OCI-LY3 (cell line): ENCODE results near the gene ITSN2.

Source experiments
- H2AFZ ChIP-seq: fragments of 200-600, 300-600 bp; shearing (Covaris generic); 2 replicates; pipeline ENCODE4 v1.6.0; 2014; ENCODE audit warnings: antibody characterized with exemption, low read depth, low read length
- H3K27ac ChIP-seq: fragments of 200-600, 300-600 bp; sonication (generic); 2 replicates; pipeline ENCODE4 v1.5.1; 2014; ENCODE audit warnings: mild to moderate bottlenecking, low read length, moderate library complexity, mixed read lengths
- H3K27me3 ChIP-seq: fragments of 200-600, 300-600 bp; sonication (generic); 2 replicates; pipeline ENCODE4 v1.6.1; 2014; ENCODE audit warnings: low read depth, low read length, mixed read lengths
- H3K36me3 ChIP-seq: fragments of 200-600, 300-600 bp; sonication (generic); replicated peaks from 2 replicates; pipeline ENCODE3; 2014; ENCODE audit warnings: low read depth, low read length, mixed read lengths
- H3K4me1 ChIP-seq: fragments of 300-600, 200-600 bp; sonication (generic); 2 replicates; pipeline ENCODE4 v1.6.1; 2014; ENCODE audit warnings: low read length, mixed read lengths
- H3K4me2 ChIP-seq: fragments of 200-600, 300-600 bp; sonication (generic); 2 replicates; pipeline ENCODE4 v1.6.1; 2014; ENCODE audit warnings: low read length, mixed read lengths
- H3K4me3 ChIP-seq: fragments of 300-600, 200-600 bp; sonication (generic); 2 replicates; pipeline ENCODE4 v1.5.1; 2014; ENCODE audit warnings: antibody characterized with exemption, mild to moderate bottlenecking, low read length, moderate library complexity
- H3K79me2 ChIP-seq: fragments of 300-600, 200-600 bp; shearing (Covaris generic); 2 replicates; pipeline ENCODE4 v1.6.1; 2014; ENCODE audit warnings: mild to moderate bottlenecking, low read length, mixed read lengths
- H3K9ac ChIP-seq: fragments of 300-600, 200-600 bp; shearing (Covaris generic); 2 replicates; pipeline ENCODE4 v1.6.0; 2014; ENCODE audit warnings: mild to moderate bottlenecking, low read length, moderate library complexity
- H3K9me3 ChIP-seq: fragments of 200-600, 300-600 bp; shearing (Covaris generic); 2 replicates; pipeline ENCODE4 v1.6.1; 2014; ENCODE audit warnings: low read length, mixed read lengths; ENCODE audit not compliant: insufficient read depth
- H4K20me1 ChIP-seq: fragments of 200-600, 300-600 bp; sonication (generic); 2 replicates; pipeline ENCODE4 v1.6.1; 2016; ENCODE audit warnings: low read length, mixed read lengths; ENCODE audit not compliant: insufficient read depth
- CTCF ChIP-seq: fragments of 200-600, 300-600 bp; sonication (generic); IDR thresholded peaks from 2 replicates; pipeline ENCODE4 v1.5.1; 2014; ENCODE audit warnings: antibody characterized with exemption, low read length, low read depth
- EZH2phosphoT487 ChIP-seq: fragments of 200-600 bp; shearing (Covaris generic); IDR thresholded peaks from 2 replicates; pipeline ENCODE4 v1.6.1; 2018; ENCODE audit warnings: antibody characterized with exemption, mixed run types, low read depth

The ITSN2 gene

GRCh38 chr2:24280645-24281044, 79.7 kb downstream of the ITSN2 start:
- no peak overlapping the region for H3K4me2 ChIP-seq
- no peak overlapping the region for H2AFZ ChIP-seq
- H3K36me3 ChIP-seq = peaks cover 5% of the 10 kb centered on the region
- peaks cover 17% of the 10 kb centered on the region for H3K4me1 ChIP-seq
- H3K27me3 ChIP-seq = no peaks in the 10 kb centered on the region
- no peak overlapping the region for H3K27ac ChIP-seq
- H3K9ac ChIP-seq = no peak overlapping the region
- TF ChIP-seq EZH2phosphoT487 (no peak), CTCF (no peak)
- H3K79me2 ChIP-seq = no peaks in the 10 kb centered on the region
- H3K4me3 ChIP-seq = no peak overlapping the region
- H3K9me3 ChIP-seq = no peaks in the 10 kb centered on the region
- H4K20me1 ChIP-seq = 0 out of 2 replicates have a peak, but pooled peaks cover 3% of the 10 kb centered on the region

GRCh38 chr2:24280161-24280560, 80.2 kb downstream of the ITSN2 start:
- H3K27ac ChIP-seq = no peak overlapping the region
- no peak overlapping the region for H3K4me3 ChIP-seq
- H4K20me1 ChIP-seq = 0 out of 2 replicates have a peak, but pooled peaks cover 3% of the 10 kb centered on the region

DNA sequence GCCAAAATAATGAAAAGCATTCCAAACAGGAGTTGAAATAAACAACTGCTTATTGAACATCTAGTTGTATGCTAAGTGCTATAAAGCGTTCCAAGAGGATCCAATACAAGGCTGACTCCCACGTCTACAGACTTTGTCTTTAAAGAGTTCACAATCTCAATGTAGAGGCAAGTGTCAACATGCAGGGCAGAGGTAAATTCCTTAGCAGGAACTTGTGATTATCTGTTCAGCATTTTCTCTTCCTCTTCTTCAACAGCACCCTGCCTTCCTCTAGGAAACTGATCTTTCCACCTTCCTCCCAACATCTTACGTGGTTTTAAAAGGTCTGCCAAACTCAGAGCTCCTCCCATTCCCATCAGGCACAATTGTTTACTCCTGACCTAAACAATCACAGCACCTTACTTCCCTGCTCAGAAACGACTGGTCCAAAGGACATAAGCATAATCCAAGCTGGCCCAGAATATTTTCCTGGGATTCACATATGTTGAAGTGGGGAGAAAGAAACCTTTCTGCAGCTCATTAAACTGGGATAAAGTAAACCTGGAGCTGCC, 83.9 kb downstream of the ITSN2 start:
- no peak overlapping the region for H3K9ac ChIP-seq
- H3K27ac ChIP-seq = no peak overlapping the region
- H3K4me1 ChIP-seq = peaks cover 31% of the 10 kb centered on the region
- peaks cover 7% of the 10 kb centered on the region; the same call in 1 of the 2 replicates for H4K20me1 ChIP-seq
- no peak overlapping the region for H2AFZ ChIP-seq
- H3K27me3 ChIP-seq = no peaks in the 10 kb centered on the region
- H3K4me3 ChIP-seq = no peak overlapping the region
- no peaks in the 10 kb centered on the region for H3K9me3 ChIP-seq
- TF ChIP-seq CTCF (no peak), EZH2phosphoT487 (no peak)
- H3K36me3 ChIP-seq = peaks cover 19% of the 10 kb centered on the region
- no peak overlapping the region for H3K4me2 ChIP-seq
- H3K79me2 ChIP-seq = no peaks in the 10 kb centered on the region

More at GRCh38 chr2:24280161-24280560, 80.2 kb downstream of the ITSN2 start:
- Histone ChIP-seq H2AFZ (no peak overlapping the region), H3K36me3 (peaks cover 5% of the 10 kb centered on the region), H3K4me1 (peaks cover 22% of the 10 kb centered on the region), H3K27me3 (no peaks in the 10 kb centered on the region), H3K4me2 (no peak overlapping the region), H3K9ac (no peak overlapping the region), H3K79me2 (no peaks in the 10 kb centered on the region), H3K9me3 (no peaks in the 10 kb centered on the region)
- no peak for TF ChIP-seq EZH2phosphoT487
- TF ChIP-seq CTCF = no peak

GRCh38 chr2:24274809-24275208, 85.5 kb downstream of the ITSN2 start:
- Histone ChIP-seq H3K4me1 (peaks cover 31% of the 10 kb centered on the region), H3K36me3 (peaks cover 35% of the 10 kb centered on the region)

More at GRCh38 chr2:24274809-24275208, 85.5 kb downstream of the ITSN2 start:
- Histone ChIP-seq H3K9ac (no peak overlapping the region), H3K4me3 (no peak overlapping the region), H3K27me3 (no peaks in the 10 kb centered on the region), H3K4me2 (peak overlapping the region; percentile 1; the same call in 1 of the 2 replicates), H4K20me1 (peaks cover 7% of the 10 kb centered on the region; the same call in 1 of the 2 replicates), H3K27ac (no peak overlapping the region), H2AFZ (no peak overlapping the region), H3K79me2 (no peaks in the 10 kb centered on the region), H3K9me3 (no peaks in the 10 kb centered on the region)
- TF ChIP-seq EZH2phosphoT487 (no peak), CTCF (no peak)
